Esophagus (tissue), 2 donors: ENCODE data around the gene MAPK13. TPM values are rescaled to one million over a fixed set of nuclear protein-coding genes. Genes with fewer than 3 reads are reported as not detected.

Source experiments
- H3K27ac ChIP-seq, 2 donors: one replicate each; pipeline ENCODE4 v1.5.1; 2013; ENCODE audit warnings: low read depth in 2 of 2, mild to moderate bottlenecking in 2 of 2, inconsistent platforms in 1 of 2, low read length in 1 of 2, moderate library complexity in 1 of 2
- H3K27me3 ChIP-seq, 2 donors: one replicate each; pipeline ENCODE4 v1.6.1; 2013; ENCODE audit warnings: low read length in 2 of 2, control low read depth in 1 of 2, mild to moderate bottlenecking in 1 of 2; ENCODE audit not compliant: insufficient read depth in 2 of 2, control insufficient read depth in 1 of 2
- H3K36me3 ChIP-seq, 2 donors: one replicate each; pipeline ENCODE4 v1.6.1; 2013; ENCODE audit warnings: low read length in 1 of 2; ENCODE audit not compliant: control insufficient read depth in 2 of 2, insufficient read depth in 2 of 2
- H3K4me1 ChIP-seq, 2 donors: one replicate each; pipeline ENCODE4 v1.6.1; 2013; ENCODE audit warnings: low read length in 1 of 2; ENCODE audit not compliant: control insufficient read depth in 2 of 2, insufficient read depth in 2 of 2
- H3K4me3 ChIP-seq, 2 donors: one replicate each; pipeline ENCODE4 v1.5.1; 2013; ENCODE audit warnings: low read length in 2 of 2, mild to moderate bottlenecking in 2 of 2, low read depth in 1 of 2, moderate library complexity in 1 of 2
- H3K9me3 ChIP-seq, 2 donors: one replicate each; pipeline ENCODE4 v1.6.1; 2013; ENCODE audit warnings: mild to moderate bottlenecking in 2 of 2, low read depth in 1 of 2, low read length in 1 of 2, moderate library complexity in 1 of 2; ENCODE audit not compliant: control insufficient read depth in 2 of 2, insufficient read depth in 1 of 2
- WGBS, 2 donors: extraction: QIAGEN DNeasy Blood & Tissue Kit; methylation state at CpG; one replicate each; pipeline ENCODE4 v1.1.7; 2013; 5-methylcytosine and 5-hydroxymethylcytosine counted together
- polyA plus RNA-seq, 2 donors: library from polyadenylated mRNA; stranded (reverse); fragments of 200-250 nt; gene quantifications; one replicate each; pipeline ENCODE4 v1.2.3, GENCODE V29; 2013
- donor health status: healthy with polysubstance abuse.
- donor health status: Bipolar disorder and iron deficiency.

The MAPK13 gene
- polyA plus RNA-seq, 2 donors = 53.3 to 91.8 TPM

DNA sequence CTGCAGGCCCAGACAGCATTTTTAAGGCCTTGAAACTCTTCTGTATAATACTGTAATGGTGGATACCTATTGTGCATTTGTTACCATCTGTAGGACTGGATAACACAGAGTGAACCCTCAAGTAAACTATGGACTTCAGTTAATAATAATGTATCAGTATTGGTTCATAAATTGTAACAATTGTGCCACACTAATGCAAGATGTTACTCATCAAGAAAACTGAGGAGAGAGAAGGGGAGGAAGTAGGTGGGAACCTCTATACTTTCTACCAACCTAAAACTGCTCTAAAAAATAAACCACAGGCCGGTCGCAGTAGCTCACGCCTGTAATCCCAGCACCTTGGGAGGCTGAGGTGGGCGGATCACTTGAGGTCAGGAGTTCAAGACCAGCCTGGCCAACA is 10.8 kb downstream of the MAPK13 start:
- H3K9me3 ChIP-seq = no peaks in the 10 kb centered on the region
- H3K4me3 ChIP-seq = no peak overlapping the region
- H3K36me3 ChIP-seq = peaks cover 0 to 28% of the 10 kb centered on the region in 2 donors
- H3K4me1 ChIP-seq = peaks cover 0 to 3% of the 10 kb centered on the region in 2 donors
- no peak overlapping the region for H3K27ac ChIP-seq
- WGBS, 2 donors = 81 to 88% methylated on average over 4 of the region's 4 CpGs
- H3K27me3 ChIP-seq = no peaks in the 10 kb centered on the region

DNA sequence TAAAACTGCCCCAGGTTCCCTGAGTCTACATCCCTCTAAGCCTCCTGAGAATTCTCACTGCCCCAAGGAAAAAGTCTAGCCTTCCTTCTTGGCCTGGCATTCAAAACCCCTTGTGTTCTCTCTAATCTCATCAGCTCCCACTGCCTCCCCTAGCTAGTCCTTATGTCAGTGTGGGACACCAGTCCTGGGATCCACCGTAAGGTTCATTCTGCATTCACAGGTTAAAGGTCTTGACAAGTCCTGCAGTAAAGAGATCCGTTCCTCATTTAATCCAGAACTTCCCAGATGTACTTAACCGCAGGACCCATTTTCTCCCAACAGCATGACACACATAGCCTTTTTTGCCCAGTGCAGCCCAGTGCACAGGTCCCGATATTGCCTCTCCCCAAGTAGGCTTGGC is 11.6 kb downstream of the MAPK13 start:
- peaks cover 0 to 3% of the 10 kb centered on the region in 2 donors for H3K4me1 ChIP-seq
- H3K27me3 ChIP-seq = no peaks in the 10 kb centered on the region
- peaks cover 0 to 21% of the 10 kb centered on the region in 2 donors for H3K36me3 ChIP-seq
- H3K27ac ChIP-seq = no peak overlapping the region
- H3K9me3 ChIP-seq = no peaks in the 10 kb centered on the region
- 96 to 98% methylated on average over 4 of the region's 4 CpGs for WGBS, 2 donors
- H3K4me3 ChIP-seq = no peak overlapping the region

DNA sequence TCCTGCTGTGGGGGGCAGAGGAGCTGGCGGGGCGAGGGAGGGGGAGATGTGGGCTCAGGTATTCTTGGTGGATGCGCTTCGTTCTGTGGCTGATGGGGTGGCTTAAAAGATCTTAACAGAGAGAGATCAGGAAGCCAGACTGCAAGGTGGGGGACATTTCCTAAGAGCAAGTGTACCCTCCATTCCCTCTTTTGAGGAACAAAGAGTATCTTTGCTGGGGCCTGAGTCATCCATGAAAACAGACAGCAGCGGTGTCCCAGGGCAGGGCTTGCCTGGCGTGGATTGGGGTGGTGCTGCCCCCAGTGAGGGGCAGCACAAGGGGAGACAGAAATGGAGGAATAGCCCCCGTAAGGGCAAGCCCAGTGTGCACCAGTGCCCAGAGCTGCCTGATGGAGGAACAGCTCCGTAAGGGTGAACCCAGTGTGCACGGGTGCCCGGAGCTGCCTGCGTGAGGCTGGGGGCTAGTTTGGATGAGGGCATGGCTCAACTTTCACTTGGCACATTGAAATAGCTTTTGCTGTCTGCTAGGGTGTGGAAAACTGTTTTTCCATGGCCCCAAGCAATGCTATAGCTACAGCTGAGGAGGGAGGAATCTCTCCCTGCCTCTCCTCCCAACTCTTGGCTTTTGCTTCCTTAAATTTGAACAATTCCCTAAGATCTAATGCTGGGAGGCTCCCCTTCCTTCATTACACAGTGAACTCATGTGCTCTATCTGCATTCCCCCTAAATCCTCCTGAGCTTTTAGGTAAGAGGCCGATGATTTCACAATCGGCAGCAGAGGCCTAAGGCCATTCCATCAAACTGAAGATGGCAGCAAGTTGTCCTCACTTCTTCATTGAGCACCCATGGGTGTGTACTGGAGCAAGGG is 12.9 kb downstream of the MAPK13 start:
- Histone ChIP-seq H3K36me3 (peaks cover 0 to 18% of the 10 kb centered on the region in 2 donors), H3K4me3 (no peak overlapping the region), H3K27ac (no peak overlapping the region), H3K9me3 (no peaks in the 10 kb centered on the region), H3K4me1 (peaks cover 0 to 3% of the 10 kb centered on the region in 2 donors), H3K27me3 (no peaks in the 10 kb centered on the region)
- WGBS, 2 donors = 73 to 86% methylated on average over 13 of the region's 13 CpGs

DNA sequence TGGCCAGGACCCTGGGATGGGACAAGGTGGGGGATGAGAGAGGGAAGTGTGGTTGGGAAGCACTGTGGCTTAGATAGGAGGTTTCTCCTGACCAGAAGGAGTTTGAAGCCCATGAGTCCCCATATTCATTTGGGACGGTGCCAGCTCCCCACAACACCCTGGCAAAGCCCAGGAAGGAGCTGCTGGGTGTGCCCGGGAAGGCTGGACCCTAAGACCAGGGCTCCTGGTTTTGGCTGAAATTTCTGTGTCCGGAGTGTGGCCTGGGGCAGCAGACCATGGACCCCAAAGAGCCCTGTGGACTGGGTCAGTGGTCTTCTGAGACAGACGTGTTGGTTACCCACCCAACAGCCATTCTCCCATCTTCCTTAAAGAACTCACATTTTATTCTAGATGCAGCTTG is 15.2 kb downstream of the MAPK13 start:
- WGBS, 2 donors = 75 to 82% methylated on average over 4 of the region's 4 CpGs
- Histone ChIP-seq H3K36me3 (peaks cover 0 to 3% of the 10 kb centered on the region in 2 donors), H3K27me3 (no peaks in the 10 kb centered on the region), H3K4me3 (no peak overlapping the region), H3K27ac (no peak overlapping the region), H3K4me1 (peaks cover 0 to 3% of the 10 kb centered on the region in 2 donors), H3K9me3 (no peaks in the 10 kb centered on the region)

DNA sequence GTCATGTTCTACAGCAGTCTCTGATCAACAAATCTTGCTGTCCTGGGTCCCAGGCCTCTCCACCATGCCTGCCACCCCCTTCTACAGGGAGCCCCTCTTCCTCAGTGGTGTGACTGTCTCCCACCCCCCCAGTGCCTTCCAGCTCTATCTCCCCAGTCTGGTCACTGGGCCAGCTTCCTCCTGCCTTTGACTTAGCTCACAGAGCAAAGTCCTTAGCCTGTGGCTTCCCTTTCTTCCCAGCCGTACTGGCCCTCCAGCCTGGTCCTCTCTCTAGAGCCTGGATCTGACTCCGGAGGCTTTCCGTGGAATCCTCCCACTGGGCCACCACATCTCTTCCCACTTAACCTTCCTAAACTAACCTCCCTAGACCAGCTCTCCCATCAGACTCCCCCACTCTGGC is 17.0 kb downstream of the MAPK13 start:
- WGBS, 2 donors = 71 to 94% methylated on average over 3 of the region's 3 CpGs
- peaks cover 0 to 3% of the 10 kb centered on the region in 2 donors for H3K4me1 ChIP-seq
- H3K9me3 ChIP-seq = no peaks in the 10 kb centered on the region
- H3K4me3 ChIP-seq = no peak overlapping the region
- no peaks in the 10 kb centered on the region for H3K36me3 ChIP-seq
- H3K27ac ChIP-seq = no peak overlapping the region
- H3K27me3 ChIP-seq = no peaks in the 10 kb centered on the region

DNA sequence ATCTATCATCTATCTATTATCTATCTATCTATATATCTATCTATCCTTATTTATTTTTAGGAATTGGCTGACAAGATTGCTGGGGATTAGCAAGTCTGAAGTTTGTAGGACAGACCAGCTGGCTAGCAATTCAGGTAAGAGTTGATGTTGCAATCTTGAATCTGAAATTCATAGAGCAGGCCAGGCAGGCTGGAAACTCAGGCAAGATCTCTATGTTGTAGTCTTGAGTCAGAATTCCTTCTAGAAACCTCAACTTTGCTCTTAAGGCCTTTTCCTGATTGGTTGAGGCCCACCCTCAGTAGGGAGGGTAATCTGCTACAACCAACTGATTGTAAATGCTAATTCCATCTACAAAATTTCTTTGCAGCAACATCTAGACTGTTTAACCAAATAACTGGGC is 19.2 kb downstream of the MAPK13 start:
- H3K4me1 ChIP-seq = no peaks in the 10 kb centered on the region
- H3K9me3 ChIP-seq = no peaks in the 10 kb centered on the region
- no peaks in the 10 kb centered on the region for H3K27me3 ChIP-seq
- H3K36me3 ChIP-seq = no peaks in the 10 kb centered on the region
- no peak overlapping the region for H3K4me3 ChIP-seq
- H3K27ac ChIP-seq = no peak overlapping the region

DNA sequence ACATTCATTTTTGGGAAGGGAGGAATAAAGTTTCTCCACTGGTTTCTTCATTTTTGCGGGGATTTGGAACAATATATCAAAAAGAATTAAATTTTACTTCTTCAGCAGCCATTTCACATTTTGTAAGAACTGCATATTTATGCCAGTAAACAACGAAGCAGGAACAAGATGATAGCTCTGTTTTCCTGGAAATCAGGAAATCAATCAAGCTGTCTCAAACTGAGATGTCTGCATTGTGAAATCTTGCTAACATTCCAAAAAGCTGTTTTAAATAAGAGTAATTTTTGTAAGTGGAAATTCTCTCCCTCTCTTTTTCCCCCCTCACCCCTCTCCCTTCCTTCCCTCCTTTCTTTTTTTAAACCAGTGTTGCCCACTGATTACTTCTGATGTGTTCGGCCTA is 20.0 kb downstream of the MAPK13 start:
- Histone ChIP-seq H3K9me3 (no peaks in the 10 kb centered on the region), H3K27ac (no peak overlapping the region), H3K36me3 (no peaks in the 10 kb centered on the region), H3K27me3 (no peaks in the 10 kb centered on the region), H3K4me3 (no peak overlapping the region), H3K4me1 (no peaks in the 10 kb centered on the region)
- WGBS, 2 donors = 56 to 70% methylated on average over 3 of the region's 3 CpGs

DNA sequence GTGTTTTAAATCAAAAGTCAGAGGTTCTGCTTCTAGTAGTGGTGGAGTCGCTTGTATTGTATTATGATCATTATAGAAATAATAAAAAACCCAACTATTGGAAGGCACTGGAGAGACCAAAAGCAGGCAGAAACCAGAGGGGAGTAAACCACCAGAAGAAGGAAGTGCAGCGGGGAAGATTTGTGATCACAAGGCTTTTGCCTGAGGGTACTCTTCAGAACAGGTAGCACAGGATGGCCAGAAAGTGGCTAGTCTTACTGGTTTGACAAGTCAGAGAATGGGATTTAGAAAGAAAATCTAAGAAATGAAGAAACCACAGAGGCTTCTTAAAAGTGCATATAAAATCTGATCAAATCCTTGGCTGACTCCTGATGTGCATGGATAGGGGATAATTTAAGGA is 24.0 kb downstream of the MAPK13 start:
- WGBS, 2 donors = 64 to 67% methylated on average over 2 of the region's 2 CpGs
- H3K9me3 ChIP-seq = no peaks in the 10 kb centered on the region
- H3K36me3 ChIP-seq = no peaks in the 10 kb centered on the region
- no peaks in the 10 kb centered on the region for H3K27me3 ChIP-seq
- H3K4me1 ChIP-seq = no peaks in the 10 kb centered on the region
- peak overlapping the region; percentile 40 to 89 for H3K27ac ChIP-seq
- no peak overlapping the region for H3K4me3 ChIP-seq

DNA sequence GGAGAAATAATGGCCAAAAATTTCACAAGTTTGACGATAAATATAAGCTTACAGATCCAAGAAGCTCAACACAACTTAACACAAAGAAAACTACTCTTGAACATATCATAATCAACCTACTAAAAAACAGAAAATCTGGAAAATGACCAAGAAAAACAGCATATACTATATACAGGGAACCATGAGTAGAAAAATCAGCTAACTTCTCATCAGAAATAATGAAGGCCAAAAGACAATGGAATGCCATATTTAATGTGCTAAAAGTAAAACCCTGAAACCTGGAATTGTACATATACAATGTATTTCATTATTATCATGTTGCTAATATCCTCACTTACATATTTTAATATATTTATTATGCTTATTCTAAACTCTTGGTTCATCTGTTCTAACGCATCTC is 25.3 kb downstream of the MAPK13 start:
- Histone ChIP-seq H3K4me3 (no peak overlapping the region), H3K9me3 (no peaks in the 10 kb centered on the region), H3K27ac (no peak overlapping the region), H3K27me3 (no peaks in the 10 kb centered on the region), H3K36me3 (no peaks in the 10 kb centered on the region), H3K4me1 (no peaks in the 10 kb centered on the region)
- 95 to 96% methylated on average over 2 of the region's 2 CpGs for WGBS, 2 donors

DNA sequence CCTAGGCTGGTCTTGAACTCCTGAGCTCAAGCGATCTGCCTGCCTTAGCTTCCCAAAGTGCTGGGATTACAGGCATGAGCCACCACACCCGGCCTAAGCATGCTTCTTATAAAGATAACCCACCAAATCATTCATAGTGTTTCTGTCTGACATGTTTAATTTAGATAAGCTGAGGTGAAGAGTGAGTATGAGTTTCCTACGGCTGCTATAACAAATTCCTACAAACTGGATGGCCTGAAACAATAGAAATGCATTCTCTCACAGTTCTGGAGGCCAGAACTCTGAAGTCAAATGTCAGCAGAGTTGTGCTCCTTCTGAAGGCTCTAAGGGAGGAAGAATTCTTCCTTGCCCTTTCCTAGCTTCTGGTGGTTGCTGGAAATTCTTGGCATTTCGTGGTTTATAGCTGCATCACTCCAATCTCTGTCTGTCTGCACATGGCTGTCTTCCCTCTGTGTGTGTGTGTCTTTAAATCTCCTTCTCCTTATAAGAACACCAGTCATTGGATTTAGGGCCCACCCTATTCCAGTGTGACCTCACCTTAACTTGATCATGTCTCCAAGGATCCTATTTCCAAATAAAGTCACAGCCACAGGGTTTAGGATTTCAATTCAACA is 29.9 kb downstream of the MAPK13 start:
- H3K27me3 ChIP-seq = no peaks in the 10 kb centered on the region
- H3K4me3 ChIP-seq = no peak overlapping the region
- H3K9me3 ChIP-seq = no peaks in the 10 kb centered on the region
- no peaks in the 10 kb centered on the region for H3K36me3 ChIP-seq
- no peak overlapping the region for H3K27ac ChIP-seq
- 86 to 90% methylated on average over 4 of the region's 4 CpGs for WGBS, 2 donors
- no peaks in the 10 kb centered on the region for H3K4me1 ChIP-seq
